ENCODE data around the gene AKR1C4.

Gene AKR1C4

GRCh38 chr10:5266804-5267203 is 70.2 kb downstream of the AKR1C4 start:
- H3K4me3 ChIP-seq (ENCODE audit: low read depth, low read length) = no peak overlapping the region
- no peak for DNase-seq (ENCODE audit: low read depth)
- no peak for TF ChIP-seq CTCF (conservative IDR thresholded peaks at IDR 0.05; ENCODE audit: low read depth, low read length)

GRCh38 chr10:5268234-5268633 is 71.6 kb downstream of the AKR1C4 start:
- no peak overlapping the region for H3K4me3 ChIP-seq (ENCODE audit: low read depth, low read length)
- DNase-seq (ENCODE audit: low read depth) = no peak
- TF ChIP-seq CTCF (conservative IDR thresholded peaks at IDR 0.05; ENCODE audit: low read depth, low read length) = no peak
